ENCODE measurements around the gene MDFIC. TPM values are rescaled to one million over a fixed set of nuclear protein-coding genes. Genes with fewer than 3 reads are reported as not detected.

Gene MDFIC
- total RNA-seq, 2 donors from 2014 or later = 8.5 to 9.1 TPM

GRCh38 chr7:115007751-115008150, 85.9 kb downstream of the MDFIC start:
- Histone ChIP-seq H3K4me1 (peaks cover 5% of the 10 kb centered on the region), H3K27ac (no peak overlapping the region)
- intact Hi-C loops (cut with DNase I) = loop anchor here (5.0 kb wide), 1 partner anchor 85 kb away; the partner anchor contains the start of gene MDFIC

GRCh38 chr7:115008465-115009114, 86.7 kb downstream of the MDFIC start:
- Histone ChIP-seq H3K4me1 (peaks cover 5% of the 10 kb centered on the region), H3K27me3 (no peaks in the 10 kb centered on the region), H3K9ac (ENCODE audit: low read depth in 2 of 2, low read length in 2 of 2) (no peak overlapping the region), H3K9me3 (no peaks in the 10 kb centered on the region), H3K4me3 (no peak overlapping the region), H3K36me3 (peaks cover 3% of the 10 kb centered on the region), H3K27ac (peak overlapping the region; percentile 47)
- TF ChIP-seq CTCF (IDR thresholded peaks at IDR 0.05) = no peak
- intact Hi-C loops (cut with DNase I) = loop anchor here (5.0 kb wide), 1 partner anchor 86 kb away; the partner anchor contains the start of gene MDFIC
- peak; percentile 32 for DNase-seq

More at GRCh38 chr7:115007751-115008150, 85.9 kb downstream of the MDFIC start:
- no peak for TF ChIP-seq CTCF (IDR thresholded peaks at IDR 0.05)
- Histone ChIP-seq H3K4me3 (no peak overlapping the region), H3K9ac (ENCODE audit: low read depth in 2 of 2, low read length in 2 of 2) (no peak overlapping the region), H3K27me3 (no peaks in the 10 kb centered on the region), H3K36me3 (peaks cover 3% of the 10 kb centered on the region), H3K9me3 (no peaks in the 10 kb centered on the region)
- no peak for DNase-seq

- Histone ChIP-seq H3K9ac (ENCODE audit: low read depth in 2 of 2, low read length in 2 of 2) (peak overlapping the region in 1 of 2 donors; percentile 9), H3K4me3 (no peak overlapping the region), H3K27ac (peak overlapping the region; percentile 47), H3K4me1 (peaks cover 5% of the 10 kb centered on the region), H3K9me3 (no peaks in the 10 kb centered on the region), H3K27me3 (no peaks in the 10 kb centered on the region), H3K36me3 (peaks cover 3% of the 10 kb centered on the region)
- TF ChIP-seq CTCF (IDR thresholded peaks at IDR 0.05) = no peak
- no peak for DNase-seq
- intact Hi-C loops (cut with DNase I) = loop anchor here (5.0 kb wide), 1 partner anchor 87 kb away; the partner anchor contains the start of gene MDFIC
Observed at GRCh38 chr7:115009139-115009538, 87.2 kb downstream of the MDFIC start.

- Histone ChIP-seq H3K27me3 (no peaks in the 10 kb centered on the region), H3K9ac (ENCODE audit: low read depth in 2 of 2, low read length in 2 of 2) (peak overlapping the region in 1 of 2 donors; percentile 9), H3K4me1 (peaks cover 5% of the 10 kb centered on the region), H3K9me3 (no peaks in the 10 kb centered on the region), H3K36me3 (no peaks in the 10 kb centered on the region), H3K27ac (peak overlapping the region; percentile 47), H3K4me3 (no peak overlapping the region)
- TF ChIP-seq CTCF (IDR thresholded peaks at IDR 0.05) = no peak
- peak; percentile 42 for DNase-seq
- intact Hi-C loops (cut with DNase I) = loop anchor here (5.0 kb wide), 1 partner anchor 88 kb away; the partner anchor contains the start of gene MDFIC
Observed at GRCh38 chr7:115009736-115010440, 88.0 kb downstream of the MDFIC start.

GRCh38 chr7:115010441-115010820, 88.5 kb downstream of the MDFIC start:
- H3K27ac ChIP-seq = no peak overlapping the region
- DNase-seq = no peak
- no peaks in the 10 kb centered on the region for H3K36me3 ChIP-seq
- no peaks in the 10 kb centered on the region for H3K27me3 ChIP-seq
- intact Hi-C loops (cut with DNase I) = no loop called here
- peaks cover 5% of the 10 kb centered on the region for H3K4me1 ChIP-seq
- no peaks in the 10 kb centered on the region for H3K9me3 ChIP-seq
- H3K9ac ChIP-seq (ENCODE audit: low read depth in 2 of 2, low read length in 2 of 2) = no peak overlapping the region
- H3K4me3 ChIP-seq = no peak overlapping the region
- TF ChIP-seq CTCF (IDR thresholded peaks at IDR 0.05) = no peak

Data from colonic mucosa (tissue), 4 donors.